Smooth muscle cell (in vitro differentiated cells): Measurements from ENCODE around the gene PYGM. TPM values are rescaled to one million over a fixed set of nuclear protein-coding genes. Genes with fewer than 3 reads are reported as not detected.

Experiments
- DNase-seq: peaks from one replicate; lab custom pipeline; 2025; ENCODE audit not compliant: unreplicated experiment; lab: John Stamatoyannopoulos, UW
- H2AFZ ChIP-seq: fragments of 200-600 bp; sonication (generic); 2 replicates; pipeline ENCODE4 v1.6.0; 2016; ENCODE audit warnings: antibody characterized with exemption, low read depth, mild to moderate bottlenecking
- H3F3A ChIP-seq: fragments of 200-600 bp; sonication (generic); 2 replicates; pipeline ENCODE4 v1.6.0; 2017; ENCODE audit warnings: antibody characterized with exemption, low read depth
- H3K27ac ChIP-seq: fragments of 200-600 bp; sonication (generic); 2 replicates; pipeline ENCODE4 v1.5.1; 2016; ENCODE audit warnings: low read depth, mild to moderate bottlenecking
- H3K27me3 ChIP-seq: fragments of 200-600 bp; sonication (generic); 2 replicates; pipeline ENCODE4 v1.6.1; 2016; ENCODE audit warnings: low read depth, mild to moderate bottlenecking
- H3K36me3 ChIP-seq: fragments of 200-600 bp; sonication (generic); 2 replicates; pipeline ENCODE4 v1.5.1; 2016; ENCODE audit warnings: low read depth
- H3K4me1 ChIP-seq: fragments of 200-600 bp; sonication (generic); 2 replicates; pipeline ENCODE4 v1.5.1; 2016; ENCODE audit warnings: low read depth
- H3K4me2 ChIP-seq: fragments of 200-600 bp; sonication (generic); 2 replicates; pipeline ENCODE4 v1.6.0; 2016; ENCODE audit warnings: mild to moderate bottlenecking
- H3K4me3 ChIP-seq: fragments of 200-600 bp; sonication (generic); 2 replicates; pipeline ENCODE4 v1.5.1; 2016; ENCODE audit warnings: mild to moderate bottlenecking
- H3K79me2 ChIP-seq: fragments of 200-600 bp; sonication (generic); 2 replicates; pipeline ENCODE4 v1.6.0; 2016; ENCODE audit warnings: low read depth, mild to moderate bottlenecking
- H3K9ac ChIP-seq: fragments of 200-600 bp; sonication (generic); 2 replicates; pipeline ENCODE4 v1.6.0; 2016; ENCODE audit warnings: low read depth
- H3K9me3 ChIP-seq: fragments of 200-600 bp; sonication (generic); replicated peaks from 2 replicates; pipeline ENCODE4 v1.5.1; 2016; ENCODE audit warnings: low read depth
- H4K20me1 ChIP-seq: fragments of 200-600 bp; sonication (generic); 2 replicates; pipeline ENCODE4 v1.6.0; 2016; ENCODE audit warnings: low read depth
- CTCF ChIP-seq: fragments of 200-600 bp; sonication (generic); IDR thresholded peaks from 2 replicates; pipeline ENCODE4 v1.5.1; 2017; ENCODE audit warnings: borderline replicate concordance, mild to moderate bottlenecking, antibody characterized with exemption; ENCODE audit not compliant: insufficient read depth, poor library complexity, severe bottlenecking
- WGBS: methylation state at CpG from one replicate; pipeline ENCODE4 v1.1.7; 2016; ENCODE audit warnings: low lambda C conversion rate; 5-methylcytosine and 5-hydroxymethylcytosine counted together
- polyA plus RNA-seq: library from polyadenylated mRNA; unstranded; fragments of >200 nt; fragmentation: Nextera tagmentation; extraction: Ambion mirVana; gene quantifications from 2 replicates; pipeline ENCODE4 v1.2.1, GENCODE V29; 2016
- total RNA-seq: library from RNA; depleted of rRNA; stranded (reverse); fragments of >200 nt; gene quantifications from 2 replicates; pipeline ENCODE4 v1.2.3, GENCODE V29; 2014

Gene PYGM
- total and polyA plus RNA-seq, 2 experiments from 2014 or later = 1.1 to 2.2 TPM

GRCh38 chr11:64769283-64769682 lies 9.5 kb upstream of the PYGM start:
- DNase-seq = no peak
- TF ChIP-seq CTCF = no peak
- peaks cover 26% of the 10 kb centered on the region for H3K36me3 ChIP-seq
- H3K9me3 ChIP-seq = no peaks in the 10 kb centered on the region
- 99% methylated on average over 6 of the region's 6 CpGs for WGBS
- peaks cover 69% of the 10 kb centered on the region for H3F3A ChIP-seq
- no peak overlapping the region for H2AFZ ChIP-seq
- no peak overlapping the region for H3K27ac ChIP-seq
- H4K20me1 ChIP-seq = peaks cover 100% of the 10 kb centered on the region
- H3K9ac ChIP-seq = no peak overlapping the region
- H3K4me2 ChIP-seq = no peak overlapping the region
- peaks cover 6% of the 10 kb centered on the region for H3K4me1 ChIP-seq
- H3K4me3 ChIP-seq = no peak overlapping the region
- peaks cover 50% of the 10 kb centered on the region for H3K79me2 ChIP-seq
- no peaks in the 10 kb centered on the region for H3K27me3 ChIP-seq

- no peak for TF ChIP-seq CTCF
- Histone ChIP-seq H3K4me1 (peaks cover 15% of the 10 kb centered on the region), H3K9me3 (no peaks in the 10 kb centered on the region), H3K36me3 (peaks cover 26% of the 10 kb centered on the region), H3K27ac (no peak overlapping the region), H3K79me2 (peaks cover 41% of the 10 kb centered on the region), H3K4me2 (no peak overlapping the region), H2AFZ (no peak overlapping the region), H4K20me1 (peaks cover 100% of the 10 kb centered on the region), H3F3A (peaks cover 74% of the 10 kb centered on the region), H3K4me3 (no peak overlapping the region), H3K9ac (no peak overlapping the region), H3K27me3 (no peaks in the 10 kb centered on the region)
- DNase-seq = no peak
- 96% methylated on average over 6 of the region's 6 CpGs for WGBS
Observed at GRCh38 chr11:64768300-64768694, 8.5 kb upstream of the PYGM start.

- Histone ChIP-seq H3K79me2 (peaks cover 34% of the 10 kb centered on the region), H4K20me1 (peaks cover 100% of the 10 kb centered on the region), H3F3A (peaks cover 80% of the 10 kb centered on the region), H3K9me3 (no peaks in the 10 kb centered on the region), H3K4me2 (no peak overlapping the region), H3K4me1 (peaks cover 16% of the 10 kb centered on the region), H3K9ac (no peak overlapping the region), H2AFZ (no peak overlapping the region), H3K27ac (no peak overlapping the region), H3K27me3 (no peaks in the 10 kb centered on the region), H3K4me3 (no peak overlapping the region), H3K36me3 (peaks cover 26% of the 10 kb centered on the region)
- 70% methylated on average over 19 of the region's 19 CpGs for WGBS
- DNase-seq = no peak
- peak; percentile 74 for TF ChIP-seq CTCF
Observed at GRCh38 chr11:64767344-64768299, 7.8 kb upstream of the PYGM start.
